Ascending aorta (tissue), 2 donors: ENCODE results near the gene RFPL4AL1. TPM values are rescaled to one million over a fixed set of nuclear protein-coding genes. Genes with fewer than 3 reads are reported as not detected.

Source experiments
- DNase-seq, 2 donors: peaks; one replicate each; pipeline ENCODE4 v3.0.0-alpha.2; 2019; ENCODE audit warnings: low spot score in 2 of 2
- H3K27ac ChIP-seq, 2 donors: fragments of 200-600 bp; sonication (generic); one replicate each; pipeline ENCODE4 v1.5.1; 2016 to 2017; ENCODE audit warnings: mild to moderate bottlenecking in 1 of 2
- H3K27me3 ChIP-seq: fragments of 200-600 bp; sonication (generic); one replicate; pipeline ENCODE4 v1.5.1; 2017
- H3K36me3 ChIP-seq, 2 donors: fragments of 200-600 bp; sonication (generic); one replicate each; pipeline ENCODE4 v1.5.1; 2016
- H3K4me1 ChIP-seq, 2 donors: fragments of 200-600 bp; sonication (generic); one replicate each; pipeline ENCODE4 v1.5.1; 2016 to 2017; ENCODE audit warnings: mild to moderate bottlenecking in 1 of 2
- H3K4me3 ChIP-seq, 2 donors: fragments of 200-600 bp; sonication (generic); one replicate each; pipeline ENCODE4 v1.5.1; 2016 to 2017; ENCODE audit warnings: mild to moderate bottlenecking in 1 of 2
- H3K9me3 ChIP-seq, 2 donors: fragments of 200-600 bp; sonication (generic); one replicate each; pipeline ENCODE4 v1.5.1; 2016
- intact Hi-C: fragments of 100-400 bp; cut with DNase I; formaldehyde crosslinking; loops from one replicate; pipeline ENCODE4 v1.15.1; 2023
- total RNA-seq: library from RNA; depleted of rRNA; stranded (reverse); fragments of >200 nt; gene quantifications from one replicate; pipeline ENCODE4 v1.1.0, GENCODE V29; 2016
- TF ChIP-seq, protein P1 (sequence below), 3 experiments: fragments of 200-600 bp in 2 of 3; fragments of 450-650 bp in 1 of 3; sonication (generic) in 2 of 3; IDR thresholded peaks; one replicate each; pipeline ENCODE4 v1.5.1; 2016 to 2019; ENCODE audit warnings: antibody characterized with exemption in 3 of 3, mild to moderate bottlenecking in 1 of 3, moderate library complexity in 1 of 3

Gene RFPL4AL1
- total RNA-seq, 1 donor from 2014 or later = not detected

DNA sequence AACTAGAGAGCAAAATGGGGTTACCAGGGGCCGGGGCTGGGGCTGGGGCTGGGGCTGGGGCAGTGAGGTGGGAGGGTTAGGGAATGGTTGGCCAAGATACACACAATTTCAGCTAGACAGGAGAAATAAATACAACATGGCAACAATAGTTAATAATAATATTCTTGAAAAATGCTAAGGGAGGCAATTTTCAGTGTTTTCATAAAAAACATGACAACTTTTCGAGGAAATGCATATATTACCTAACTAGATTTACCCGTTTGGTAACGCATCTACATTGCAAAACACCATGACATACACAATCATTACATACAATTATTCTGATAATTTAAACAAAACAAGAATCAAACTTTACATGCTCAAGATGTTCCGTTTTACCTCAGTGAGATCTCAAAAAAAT, 12.2 kb downstream of the RFPL4AL1 start:
- TF ChIP-seq, protein P1, sequence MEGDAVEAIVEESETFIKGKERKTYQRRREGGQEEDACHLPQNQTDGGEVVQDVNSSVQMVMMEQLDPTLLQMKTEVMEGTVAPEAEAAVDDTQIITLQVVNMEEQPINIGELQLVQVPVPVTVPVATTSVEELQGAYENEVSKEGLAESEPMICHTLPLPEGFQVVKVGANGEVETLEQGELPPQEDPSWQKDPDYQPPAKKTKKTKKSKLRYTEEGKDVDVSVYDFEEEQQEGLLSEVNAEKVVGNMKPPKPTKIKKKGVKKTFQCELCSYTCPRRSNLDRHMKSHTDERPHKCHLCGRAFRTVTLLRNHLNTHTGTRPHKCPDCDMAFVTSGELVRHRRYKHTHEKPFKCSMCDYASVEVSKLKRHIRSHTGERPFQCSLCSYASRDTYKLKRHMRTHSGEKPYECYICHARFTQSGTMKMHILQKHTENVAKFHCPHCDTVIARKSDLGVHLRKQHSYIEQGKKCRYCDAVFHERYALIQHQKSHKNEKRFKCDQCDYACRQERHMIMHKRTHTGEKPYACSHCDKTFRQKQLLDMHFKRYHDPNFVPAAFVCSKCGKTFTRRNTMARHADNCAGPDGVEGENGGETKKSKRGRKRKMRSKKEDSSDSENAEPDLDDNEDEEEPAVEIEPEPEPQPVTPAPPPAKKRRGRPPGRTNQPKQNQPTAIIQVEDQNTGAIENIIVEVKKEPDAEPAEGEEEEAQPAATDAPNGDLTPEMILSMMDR (IDR thresholded peaks at IDR 0.05) = no peak
- Histone ChIP-seq H3K4me1 (no peaks in the 10 kb centered on the region), H3K36me3 (no peaks in the 10 kb centered on the region)

DNA sequence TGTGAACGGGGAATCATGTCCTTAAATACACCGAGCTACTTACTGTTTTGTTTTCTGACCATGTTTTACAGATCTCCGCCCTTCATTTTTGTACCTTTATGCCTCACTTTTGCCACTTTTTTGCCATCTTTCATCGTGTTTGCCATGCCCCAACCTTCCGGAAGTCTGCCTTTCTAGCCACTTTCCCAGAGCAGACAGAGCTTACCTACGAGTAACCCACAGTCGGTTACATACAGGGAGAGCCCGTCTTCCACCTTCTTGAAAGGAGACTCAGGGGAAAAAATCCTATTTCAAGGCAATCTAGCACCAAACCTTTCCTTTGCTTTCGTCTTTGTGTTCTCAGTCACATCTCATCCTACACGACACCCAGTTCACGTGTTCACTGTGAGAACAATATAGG, 26.1 kb downstream of the RFPL4AL1 start:
- H3K4me1 ChIP-seq = no peaks in the 10 kb centered on the region
- intact Hi-C loops = no loop called here
- TF ChIP-seq, protein P1 (IDR thresholded peaks at IDR 0.05) = no peak
- DNase-seq = no peak
- no peaks in the 10 kb centered on the region for H3K9me3 ChIP-seq
- H3K36me3 ChIP-seq = no peaks in the 10 kb centered on the region
- no peak overlapping the region for H3K27ac ChIP-seq
- H3K27me3 ChIP-seq = no peaks in the 10 kb centered on the region
- no peak overlapping the region for H3K4me3 ChIP-seq

More for the DNA sequence above, 12.2 kb downstream of the RFPL4AL1 start:
- Histone ChIP-seq H3K4me3 (no peak overlapping the region), H3K9me3 (no peaks in the 10 kb centered on the region), H3K27me3 (no peaks in the 10 kb centered on the region), H3K27ac (no peak overlapping the region)
- DNase-seq = no peak
- intact Hi-C loops = no loop called here

DNA sequence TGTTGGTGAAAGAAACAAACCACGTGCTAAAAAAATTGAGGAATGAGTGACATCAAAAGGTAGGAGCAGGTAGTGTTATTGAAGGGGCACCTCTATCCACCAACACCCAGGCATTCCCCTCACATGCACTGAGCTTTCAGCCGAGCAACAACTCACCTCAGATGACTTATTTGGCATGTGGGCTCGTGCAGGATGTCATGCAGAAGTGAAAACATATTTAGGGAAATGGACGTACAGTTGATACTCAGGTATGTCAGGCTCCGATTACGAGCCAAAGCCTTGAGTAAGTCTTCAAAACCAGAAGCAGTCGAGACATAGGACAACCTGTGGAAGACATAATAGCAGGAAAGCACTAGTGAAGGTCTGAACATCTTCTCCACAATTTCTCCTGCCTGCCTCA, 32.5 kb downstream of the RFPL4AL1 start:
- TF ChIP-seq, protein P1 (IDR thresholded peaks at IDR 0.05) = no peak
- Histone ChIP-seq H3K4me3 (no peak overlapping the region), H3K27me3 (no peaks in the 10 kb centered on the region), H3K9me3 (peaks cover 0 to 4% of the 10 kb centered on the region in 2 donors), H3K27ac (no peak overlapping the region), H3K36me3 (no peaks in the 10 kb centered on the region), H3K4me1 (no peaks in the 10 kb centered on the region)
- no peak for DNase-seq
- intact Hi-C loops = no loop called here

DNA sequence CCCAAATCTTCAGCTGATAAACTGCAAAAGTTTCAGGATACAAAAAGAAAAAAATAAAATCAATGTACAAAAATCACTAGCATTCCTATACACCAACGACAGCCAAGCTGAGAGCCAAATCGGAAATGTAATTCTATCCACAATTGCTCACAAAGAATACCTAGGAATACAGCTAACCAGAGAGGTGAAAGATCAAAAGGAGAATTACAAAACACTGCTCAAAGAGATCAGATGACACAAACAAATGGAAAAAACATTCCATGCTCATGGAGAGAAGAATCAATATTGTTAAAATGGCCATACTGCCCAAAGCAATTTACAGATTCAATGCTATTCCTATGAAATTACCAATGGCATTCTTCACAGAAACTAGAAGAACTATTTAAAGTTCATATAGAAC, 33.4 kb downstream of the RFPL4AL1 start:
- H3K9me3 ChIP-seq = peaks cover 0 to 4% of the 10 kb centered on the region in 2 donors
- H3K36me3 ChIP-seq = no peaks in the 10 kb centered on the region
- TF ChIP-seq, protein P1 (IDR thresholded peaks at IDR 0.05) = no peak
- intact Hi-C loops = no loop called here
- H3K27ac ChIP-seq = no peak overlapping the region
- no peaks in the 10 kb centered on the region for H3K27me3 ChIP-seq
- H3K4me3 ChIP-seq = no peak overlapping the region
- H3K4me1 ChIP-seq = no peaks in the 10 kb centered on the region
- no peak for DNase-seq

DNA sequence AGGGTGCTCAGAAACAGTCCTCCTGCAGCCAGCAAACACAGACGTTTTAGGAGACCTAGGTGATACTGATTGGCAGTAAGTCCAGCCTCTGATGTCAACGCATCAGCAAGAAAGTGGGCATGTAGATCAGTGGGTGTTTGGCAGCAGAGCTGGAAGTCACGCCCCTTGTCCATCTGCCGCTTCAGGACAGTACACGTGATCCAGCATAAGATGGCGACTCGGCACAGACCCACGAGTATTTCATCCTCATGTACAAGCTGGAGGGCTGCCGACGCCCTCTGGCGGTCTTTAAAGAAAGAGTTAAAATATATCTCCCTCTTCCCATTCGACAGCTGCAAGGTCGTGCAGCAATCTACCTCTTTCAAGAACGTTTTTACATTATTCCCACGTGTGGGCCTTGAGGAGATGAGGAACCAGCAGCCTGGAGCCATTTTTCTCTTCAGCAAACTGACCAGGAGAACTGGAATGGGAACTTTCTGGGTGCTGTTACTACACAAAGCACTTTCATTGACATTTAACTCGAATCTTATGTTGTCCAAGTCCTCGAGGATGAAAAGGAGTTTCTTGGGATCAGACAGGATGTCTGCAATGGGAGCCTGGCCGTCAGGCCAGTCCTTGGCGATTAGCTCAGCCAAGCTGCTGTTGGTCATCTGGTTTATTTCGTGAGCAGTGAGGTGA, 40.6 kb downstream of the RFPL4AL1 start:
- Histone ChIP-seq H3K9me3 (peaks cover 0 to 4% of the 10 kb centered on the region in 2 donors), H3K4me3 (no peak overlapping the region), H3K4me1 (no peaks in the 10 kb centered on the region), H3K27ac (no peak overlapping the region), H3K36me3 (no peaks in the 10 kb centered on the region), H3K27me3 (no peaks in the 10 kb centered on the region)
- intact Hi-C loops = no loop called here
- TF ChIP-seq, protein P1 (IDR thresholded peaks at IDR 0.05) = no peak
- peak; percentile 8 to 62 for DNase-seq
